ENCODE measurements around the gene AOPEP.

Gene AOPEP

GRCh38 chr9:95008151-95008771 lies 281.8 kb downstream of the AOPEP start:
- no peaks in the 10 kb centered on the region for H3K27me3 ChIP-seq (replicated peaks)
- DNase-seq: no peak
- peak overlapping the region; percentile 93 for H3K27ac ChIP-seq
- peak overlapping the region; percentile 30 for H3K4me3 ChIP-seq (ENCODE audit: low read depth, low read length)
- H3K36me3 ChIP-seq (replicated peaks): peaks cover 30% of the 10 kb centered on the region
- in situ Hi-C loops (cut with HindIII; ENCODE audit: low pct_ligation_motif_present, low sequenced_read_pairs): no loop called here
- no peak for TF ChIP-seq CTCF (IDR thresholded peaks at IDR 0.05; ENCODE audit: low read depth, low read length, missing control alignments)

- DNase-seq: no peak
Measured at GRCh38 chr9:95009459-95009858, 283.0 kb downstream of the AOPEP start.

GRCh38 chr9:95010431-95010838 lies 283.9 kb downstream of the AOPEP start:
- Histone ChIP-seq H3K4me3 (ENCODE audit: low read depth, low read length) (no peak overlapping the region), H3K27me3 (replicated peaks) (no peaks in the 10 kb centered on the region), H3K27ac (no peak overlapping the region), H3K36me3 (replicated peaks) (peaks cover 36% of the 10 kb centered on the region)
- in situ Hi-C loops (cut with HindIII; ENCODE audit: low pct_ligation_motif_present, low sequenced_read_pairs): no loop called here
- DNase-seq: no peak
- TF ChIP-seq CTCF (IDR thresholded peaks at IDR 0.05; ENCODE audit: low read depth, low read length, missing control alignments): no peak

More at GRCh38 chr9:95009459-95009858, 283.0 kb downstream of the AOPEP start:
- no peaks in the 10 kb centered on the region for H3K27me3 ChIP-seq (replicated peaks)
- TF ChIP-seq CTCF (IDR thresholded peaks at IDR 0.05; ENCODE audit: low read depth, low read length, missing control alignments): no peak
- in situ Hi-C loops (cut with HindIII; ENCODE audit: low pct_ligation_motif_present, low sequenced_read_pairs): no loop called here
- no peak overlapping the region for H3K27ac ChIP-seq
- H3K36me3 ChIP-seq (replicated peaks): peaks cover 31% of the 10 kb centered on the region
- H3K4me3 ChIP-seq (ENCODE audit: low read depth, low read length): no peak overlapping the region

GRCh38 chr9:95012035-95012708 lies 285.7 kb downstream of the AOPEP start:
- TF ChIP-seq CTCF (IDR thresholded peaks at IDR 0.05; ENCODE audit: low read depth, low read length, missing control alignments): no peak
- no peak for DNase-seq
- peaks cover 40% of the 10 kb centered on the region for H3K36me3 ChIP-seq (replicated peaks)
- H3K27me3 ChIP-seq (replicated peaks): no peaks in the 10 kb centered on the region
- in situ Hi-C loops (cut with HindIII; ENCODE audit: low pct_ligation_motif_present, low sequenced_read_pairs): no loop called here
- no peak overlapping the region for H3K27ac ChIP-seq
- H3K4me3 ChIP-seq (ENCODE audit: low read depth, low read length): no peak overlapping the region

GRCh38 chr9:95012902-95013301 lies 286.4 kb downstream of the AOPEP start:
- no peak for TF ChIP-seq CTCF (IDR thresholded peaks at IDR 0.05; ENCODE audit: low read depth, low read length, missing control alignments)
- no peak overlapping the region for H3K27ac ChIP-seq
- no peaks in the 10 kb centered on the region for H3K27me3 ChIP-seq (replicated peaks)
- no peak for DNase-seq
- peaks cover 43% of the 10 kb centered on the region for H3K36me3 ChIP-seq (replicated peaks)
- in situ Hi-C loops (cut with HindIII; ENCODE audit: low pct_ligation_motif_present, low sequenced_read_pairs): no loop called here
- H3K4me3 ChIP-seq (ENCODE audit: low read depth, low read length): no peak overlapping the region

Data from brain microvascular endothelial cell (primary cell).